Naive thymus-derived CD8-positive, alpha-beta T cell (primary cell): Measurements from ENCODE around the gene TNS3. TPM values are rescaled to one million over a fixed set of nuclear protein-coding genes. Genes with fewer than 3 reads are reported as not detected.

Experiments used
- ATAC-seq, 2 donors: fragments of 150-1000 bp; cut with Tn5 transposase in 1 of 2; sonication (Bioruptor Pico), chemical (Tn5 transposase) in 1 of 2; 1 replicate in 1 of 2; 2 replicates in 1 of 2; pipeline ENCODE4 v1.10.0; 2021; ENCODE audit warnings: mild to moderate bottlenecking in 2 of 2, moderate library complexity in 2 of 2
- POLR2A ChIA-PET: fragments of 350-600 bp; sonication (Branson Sonifier 250); formaldehyde crosslinking; loops from one replicate; lab custom pipeline; 2021; ENCODE audit warnings: antibody characterized with exemption; lab: Charles Lee
- DNase-seq, 10 donors: peaks; one replicate each; pipeline versions ENCODE4 v3.0.0 to v3.0.0-alpha.2; 2020 to 2022
- H3K27ac Mint-ChIP-seq, 10 donors: one replicate each; pipeline ENCODE4 v1.8.0; 2020 to 2022; ENCODE audit warnings: mild to moderate bottlenecking in 10 of 10, mixed read lengths in 10 of 10, moderate library complexity in 4 of 10, inconsistent platforms in 1 of 10
- H3K27me3 Mint-ChIP-seq, 5 donors: one replicate each; pipeline ENCODE4 v1.8.0; 2021 to 2022; ENCODE audit warnings: mixed read lengths in 5 of 5
- H3K36me3 Mint-ChIP-seq, 3 donors: one replicate each; pipeline ENCODE4 v1.8.0; 2020 to 2022; ENCODE audit warnings: mixed read lengths in 3 of 3, mild to moderate bottlenecking in 2 of 3, inconsistent platforms in 1 of 3
- H3K4me1 Mint-ChIP-seq, 4 donors: one replicate each; pipeline ENCODE4 v1.8.0; 2021 to 2022; ENCODE audit warnings: mixed read lengths in 4 of 4
- H3K4me3 Mint-ChIP-seq, 10 donors: one replicate each; pipeline ENCODE4 v1.8.0; 2020 to 2022; ENCODE audit warnings: mild to moderate bottlenecking in 10 of 10, mixed read lengths in 10 of 10, moderate library complexity in 6 of 10, inconsistent platforms in 1 of 10
- H3K9me3 Mint-ChIP-seq, 9 donors: one replicate each; pipeline ENCODE4 v1.8.0; 2020 to 2022; ENCODE audit warnings: mixed read lengths in 9 of 9, mild to moderate bottlenecking in 3 of 9, inconsistent platforms in 1 of 9, moderate library complexity in 1 of 9
- polyA plus RNA-seq, 3 donors: library from polyadenylated mRNA; unstranded; fragments of 300-500 nt; fragmentation: Illumina TruSeq; gene quantifications; one replicate each; pipeline ENCODE4 v1.2.3, GENCODE V29; 2021
- total RNA-seq, 8 experiments: library from RNA in 2 of 8; stranded (reverse) in 2 of 8; gene quantifications; one replicate each; pipeline ENCODE4 v1.2.3 and lab custom pipeline; 2021 to 2026

TNS3 gene
- total and polyA plus RNA-seq, 5 experiments from 2014 or later: 1.2 to 1.6 TPM; not detected in 3

- Mint-ChIP-seq H3K9me3 (no peaks in the 10 kb centered on the region), H3K4me3 (no peak overlapping the region), H3K27me3 (no peaks in the 10 kb centered on the region), H3K4me1 (peaks cover 13 to 34% (median 20%) of the 10 kb centered on the region in 4 donors), H3K27ac (peak overlapping the region in 2 of 10 donors; percentile 51 to 67), H3K36me3 (no peaks in the 10 kb centered on the region)
- ATAC-seq: no peak
- POLR2A ChIA-PET: no interaction called here
- DNase-seq: no peak
Observed at GRCh38 chr7:47407136-47407535, 174.8 kb downstream of the TNS3 start.

DNA sequence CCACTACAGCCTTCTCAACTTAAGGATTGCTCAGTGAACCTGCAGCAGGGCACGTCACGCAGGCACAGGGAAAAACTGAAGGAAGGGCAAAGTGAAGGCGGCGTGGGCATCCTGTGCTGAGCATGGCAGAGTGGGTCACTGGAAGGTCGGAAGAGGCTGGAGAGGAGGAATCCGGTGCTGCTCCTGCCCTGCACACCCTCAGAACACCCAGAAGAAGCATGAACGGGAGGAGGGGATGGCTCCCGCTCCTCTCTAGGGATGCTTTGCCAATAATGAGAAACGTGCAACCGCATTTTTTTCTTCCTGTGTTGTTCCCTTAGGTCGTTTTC, 175.1 kb downstream of the TNS3 start:
- POLR2A ChIA-PET: no interaction called here
- no peak for ATAC-seq
- no peaks in the 10 kb centered on the region for H3K9me3 Mint-ChIP-seq

DNA sequence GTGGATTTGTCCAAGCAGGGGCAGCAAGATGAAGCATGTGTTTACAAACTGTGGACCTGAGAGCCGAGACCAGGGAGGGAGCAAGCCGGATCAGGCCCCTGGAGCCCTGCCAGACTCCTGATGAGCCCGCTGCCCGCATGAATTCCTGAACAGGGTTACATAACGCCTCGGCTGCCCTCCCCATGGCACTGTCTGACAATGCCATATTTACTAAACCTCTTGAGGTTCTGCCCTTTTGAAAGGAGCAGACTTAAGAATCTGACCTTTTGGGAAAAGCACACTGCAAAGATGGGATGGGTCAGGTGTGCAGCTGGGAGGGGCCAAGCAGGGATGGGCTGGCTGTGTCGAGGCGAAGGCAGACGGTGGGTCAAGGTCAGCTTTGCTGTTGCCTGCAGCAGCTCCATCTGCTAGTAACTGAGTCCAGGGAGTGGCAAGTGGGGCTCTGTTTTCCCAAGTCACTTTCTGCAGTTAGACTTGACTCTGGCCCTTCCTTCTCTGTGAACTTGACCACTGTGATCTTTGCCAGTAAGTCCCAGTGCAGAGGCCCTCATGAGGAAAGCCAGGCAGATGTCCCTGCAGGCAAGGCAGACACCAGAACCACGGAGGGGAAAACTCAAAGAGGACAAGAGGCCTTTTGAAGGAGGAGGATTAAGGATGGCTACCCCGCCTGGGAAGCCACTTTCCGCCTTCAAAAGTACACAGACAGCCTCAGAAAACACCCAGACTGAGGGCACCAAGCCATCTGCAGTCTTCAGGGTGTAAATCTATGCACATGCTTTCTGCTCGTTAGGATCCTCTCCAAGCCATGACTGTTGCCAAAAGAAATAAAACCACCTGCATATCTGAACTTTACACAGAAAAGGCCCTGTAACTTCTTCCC, 175.8 kb downstream of the TNS3 start:
- Mint-ChIP-seq H3K36me3 (no peaks in the 10 kb centered on the region), H3K27ac (peak overlapping the region in 4 of 10 donors; percentile 1 to 51 (median 38)), H3K27me3 (no peaks in the 10 kb centered on the region), H3K9me3 (no peaks in the 10 kb centered on the region), H3K4me3 (no peak overlapping the region), H3K4me1 (peaks cover 13 to 34% (median 20%) of the 10 kb centered on the region in 4 donors)
- no peak for ATAC-seq
- no peak for DNase-seq
- POLR2A ChIA-PET: no interaction called here

More for the DNA sequence above, 175.1 kb downstream of the TNS3 start:
- H3K4me3 Mint-ChIP-seq: no peak overlapping the region
- peaks cover 13 to 34% (median 20%) of the 10 kb centered on the region in 4 donors for H3K4me1 Mint-ChIP-seq
- peak overlapping the region in 3 of 10 donors; percentile 8 to 51 (median 24) for H3K27ac Mint-ChIP-seq
- no peak for DNase-seq
- H3K36me3 Mint-ChIP-seq: no peaks in the 10 kb centered on the region
- no peaks in the 10 kb centered on the region for H3K27me3 Mint-ChIP-seq

- Mint-ChIP-seq H3K27me3 (no peaks in the 10 kb centered on the region), H3K36me3 (no peaks in the 10 kb centered on the region), H3K4me1 (peaks cover 13 to 34% (median 20%) of the 10 kb centered on the region in 4 donors), H3K9me3 (no peaks in the 10 kb centered on the region), H3K4me3 (no peak overlapping the region), H3K27ac (peak overlapping the region in 2 of 10 donors; percentile 8 to 16)
- ATAC-seq (no peak), DNase-seq (no peak)
- POLR2A ChIA-PET: no interaction called here
Observed at GRCh38 chr7:47405286-47405904, 176.5 kb downstream of the TNS3 start.

GRCh38 chr7:47404010-47404409, 177.9 kb downstream of the TNS3 start:
- DNase-seq (peak in 6 of 10 donors; percentile 3 to 55 (median 36)), ATAC-seq (peak; percentile 63 to 81)
- H3K27me3 Mint-ChIP-seq: no peaks in the 10 kb centered on the region
- H3K4me1 Mint-ChIP-seq: peaks cover 13 to 34% (median 20%) of the 10 kb centered on the region in 4 donors
- H3K9me3 Mint-ChIP-seq: no peaks in the 10 kb centered on the region
- POLR2A ChIA-PET: no interaction called here
- H3K27ac Mint-ChIP-seq: peak overlapping the region in 7 of 10 donors; percentile 1 to 91 (median 54)
- no peaks in the 10 kb centered on the region for H3K36me3 Mint-ChIP-seq
- H3K4me3 Mint-ChIP-seq: peak overlapping the region in 5 of 10 donors; percentile 17 to 47 (median 42)

GRCh38 chr7:47402941-47403866, 178.7 kb downstream of the TNS3 start:
- no peaks in the 10 kb centered on the region for H3K36me3 Mint-ChIP-seq
- no peaks in the 10 kb centered on the region for H3K9me3 Mint-ChIP-seq
- H3K27me3 Mint-ChIP-seq: no peaks in the 10 kb centered on the region
- POLR2A ChIA-PET: no interaction called here
- no peak for ATAC-seq
- H3K4me3 Mint-ChIP-seq: peak overlapping the region in 3 of 10 donors; percentile 15 to 50 (median 47)
- H3K4me1 Mint-ChIP-seq: peaks cover 11 to 34% (median 19%) of the 10 kb centered on the region in 4 donors
- no peak for DNase-seq
- H3K27ac Mint-ChIP-seq: peak overlapping the region in 6 of 10 donors; percentile 31 to 91 (median 68)

- H3K9me3 Mint-ChIP-seq: no peaks in the 10 kb centered on the region
- no peak for ATAC-seq
- H3K4me3 Mint-ChIP-seq: no peak overlapping the region
- POLR2A ChIA-PET: no interaction called here
- H3K4me1 Mint-ChIP-seq: peaks cover 8 to 24% (median 19%) of the 10 kb centered on the region in 4 donors
- H3K36me3 Mint-ChIP-seq: no peaks in the 10 kb centered on the region
- H3K27ac Mint-ChIP-seq: peak overlapping the region in 4 of 10 donors; percentile 22 to 85 (median 48)
- no peaks in the 10 kb centered on the region for H3K27me3 Mint-ChIP-seq
- DNase-seq: no peak
Observed at GRCh38 chr7:47401611-47402570, 180.0 kb downstream of the TNS3 start.

GRCh38 chr7:47400741-47401206, 181.1 kb downstream of the TNS3 start:
- H3K9me3 Mint-ChIP-seq: peaks cover 0 to 2% (median 0%) of the 10 kb centered on the region in 9 donors
- no peak for ATAC-seq

DNA sequence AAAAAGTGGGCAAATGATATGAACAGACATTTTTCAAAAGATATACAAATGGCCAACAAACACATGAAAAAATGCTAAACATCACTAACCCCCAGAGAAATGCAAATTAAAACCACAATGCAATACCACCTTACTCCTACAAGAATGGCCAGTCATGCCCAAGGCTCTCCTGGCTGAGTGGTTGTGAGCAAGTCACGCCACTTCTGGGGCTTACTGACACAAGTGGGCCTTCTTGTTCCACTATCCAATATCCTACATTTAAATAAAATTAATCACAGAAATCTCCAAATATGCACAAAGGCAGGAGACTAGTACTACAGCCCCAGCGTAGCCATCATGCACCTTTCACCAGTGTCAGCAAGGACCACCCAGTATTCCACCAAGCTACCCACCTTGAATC, 181.9 kb downstream of the TNS3 start:
- Mint-ChIP-seq H3K27ac (peak overlapping the region in 1 of 10 donors; percentile 3), H3K36me3 (no peaks in the 10 kb centered on the region)

More at GRCh38 chr7:47400741-47401206, 181.1 kb downstream of the TNS3 start:
- peak overlapping the region in 1 of 10 donors; percentile 85 for H3K27ac Mint-ChIP-seq
- H3K4me3 Mint-ChIP-seq: no peak overlapping the region
- peaks cover 0 to 8% (median 0%) of the 10 kb centered on the region in 5 donors for H3K27me3 Mint-ChIP-seq
- POLR2A ChIA-PET: no interaction called here
- H3K36me3 Mint-ChIP-seq: no peaks in the 10 kb centered on the region
- H3K4me1 Mint-ChIP-seq: peaks cover 8 to 24% (median 15%) of the 10 kb centered on the region in 4 donors
- no peak for DNase-seq

DNA sequence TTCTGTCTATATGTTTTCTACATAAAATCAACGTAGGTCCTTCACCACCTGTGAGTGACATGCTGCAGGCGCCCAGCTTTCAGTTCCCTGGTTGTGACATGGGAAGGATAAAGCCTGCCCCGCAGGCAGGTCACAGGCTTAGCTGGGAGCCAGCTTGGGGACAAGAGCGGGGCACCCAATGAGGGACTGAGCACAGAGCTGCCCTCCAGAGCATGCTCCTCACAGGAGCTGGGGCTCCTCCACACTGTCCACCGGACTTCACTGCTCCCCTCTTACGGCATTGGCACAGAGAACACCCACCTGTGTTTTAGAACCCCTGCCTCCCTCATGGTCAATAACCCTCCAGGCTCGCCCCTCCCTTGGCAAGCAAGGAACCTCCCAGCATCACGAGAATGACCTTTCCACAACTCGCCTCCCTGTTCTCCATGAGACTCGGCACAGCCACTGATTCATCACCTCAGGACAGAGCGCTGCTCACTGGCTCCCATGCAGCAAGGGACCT, 187.1 kb downstream of the TNS3 start:
- Mint-ChIP-seq H3K36me3 (no peaks in the 10 kb centered on the region), H3K27ac (no peak overlapping the region), H3K27me3 (peaks cover 0 to 31% (median 14%) of the 10 kb centered on the region in 5 donors), H3K4me3 (no peak overlapping the region), H3K4me1 (peaks cover 0 to 8% (median 3%) of the 10 kb centered on the region in 4 donors), H3K9me3 (peaks cover 0 to 2% (median 0%) of the 10 kb centered on the region in 9 donors)
- ATAC-seq: no peak
- POLR2A ChIA-PET: no interaction called here
- DNase-seq: no peak

More for the DNA sequence above, 181.9 kb downstream of the TNS3 start:
- DNase-seq (no peak), ATAC-seq (no peak)
- POLR2A ChIA-PET: interaction anchor here (0.7 kb wide), 1 partner anchor 272 kb away, joined by 3 read pairs; no protein-coding TSS in a partner anchor
- H3K4me1 Mint-ChIP-seq: peaks cover 8 to 20% (median 13%) of the 10 kb centered on the region in 4 donors
- H3K9me3 Mint-ChIP-seq: peaks cover 0 to 2% (median 0%) of the 10 kb centered on the region in 9 donors
- peak overlapping the region in 1 of 10 donors; percentile 4 for H3K4me3 Mint-ChIP-seq
- peaks cover 0 to 16% (median 4%) of the 10 kb centered on the region in 5 donors for H3K27me3 Mint-ChIP-seq

DNA sequence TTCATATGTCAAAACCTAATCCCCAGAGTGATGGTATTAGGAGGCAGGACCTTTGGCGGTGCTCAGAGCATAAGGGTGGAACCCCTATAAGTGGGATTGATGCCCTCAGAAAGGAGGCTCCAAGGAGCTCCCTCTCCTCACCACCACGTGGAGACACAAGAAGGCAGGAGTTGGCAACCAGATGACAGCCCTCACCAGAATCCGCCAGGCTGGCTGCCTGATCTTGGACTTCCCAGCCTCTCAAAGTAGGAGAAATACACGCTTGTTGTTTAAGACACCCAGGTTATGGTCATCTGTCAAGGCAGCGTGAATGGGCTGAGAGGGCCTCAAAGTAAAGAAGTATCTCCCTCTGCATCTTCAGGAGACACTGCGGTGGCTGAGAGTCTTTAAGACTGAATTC, 187.7 kb downstream of the TNS3 start:
- no peaks in the 10 kb centered on the region for H3K36me3 Mint-ChIP-seq
- peaks cover 0 to 31% (median 14%) of the 10 kb centered on the region in 5 donors for H3K27me3 Mint-ChIP-seq
- H3K4me3 Mint-ChIP-seq: no peak overlapping the region
- no peak overlapping the region for H3K27ac Mint-ChIP-seq
- H3K9me3 Mint-ChIP-seq: peaks cover 0 to 2% (median 0%) of the 10 kb centered on the region in 9 donors
- H3K4me1 Mint-ChIP-seq: peaks cover 0 to 8% (median 3%) of the 10 kb centered on the region in 4 donors
- ATAC-seq (no peak), DNase-seq (no peak)
- POLR2A ChIA-PET: no interaction called here
